Activated CD8-positive, alpha-beta T cell treated with anti-CD3 and anti-CD28 coated beads for 36 hours (primary cell): Measurements from ENCODE around the gene SPIRE2. TPM values are rescaled to one million over a fixed set of nuclear protein-coding genes. Genes with fewer than 3 reads are reported as not detected.

Experiments
- ATAC-seq: fragments of 200-7000 bp; cut with Tn5 transposase; one replicate; pipeline ENCODE4 v1.10.0; 2021; ENCODE audit warnings: mild to moderate bottlenecking, moderate library complexity
- CTCF ChIA-PET: fragments of 350-600 bp; sonication (Branson Sonifier 250); formaldehyde crosslinking; loops from one replicate; lab custom pipeline; 2021; ENCODE audit warnings: antibody characterized with exemption; lab: Charles Lee
- POLR2A ChIA-PET: fragments of 350-600 bp; sonication (Branson Sonifier 250); formaldehyde crosslinking; loops from one replicate; lab custom pipeline; 2021; ENCODE audit warnings: antibody characterized with exemption; lab: Charles Lee
- DNase-seq: peaks from one replicate; pipeline ENCODE4 v3.0.0-alpha.2; 2020
- H3K27ac Mint-ChIP-seq: one replicate; pipeline ENCODE4 v1.8.0; 2021; ENCODE audit warnings: mild to moderate bottlenecking, mixed read lengths
- H3K27me3 Mint-ChIP-seq: one replicate; pipeline ENCODE4 v1.8.0; 2021; ENCODE audit warnings: mixed read lengths
- H3K36me3 Mint-ChIP-seq: one replicate; pipeline ENCODE4 v1.8.0; 2021; ENCODE audit warnings: low read depth, mixed read lengths
- H3K4me1 Mint-ChIP-seq: one replicate; pipeline ENCODE4 v1.8.0; 2021; ENCODE audit warnings: low read depth, mixed read lengths
- H3K4me3 Mint-ChIP-seq: one replicate; pipeline ENCODE4 v1.8.0; 2021; ENCODE audit warnings: mild to moderate bottlenecking, moderate library complexity, mixed read lengths
- H3K9me3 Mint-ChIP-seq: one replicate; pipeline ENCODE4 v1.8.0; 2021; ENCODE audit warnings: mixed read lengths
- CTCF ChIP-seq: fragments of 200-600 bp; IDR thresholded peaks from one replicate; pipeline ENCODE4 v1.8.0; 2022; ENCODE audit warnings: antibody characterized with exemption, mild to moderate bottlenecking
- intact Hi-C: fragments of 100-400 bp; cut with micrococcal nuclease; formaldehyde crosslinking; loops from one replicate; pipeline ENCODE4 v1.10.0; 2022
- total RNA-seq, 2 experiments: library from RNA; stranded (reverse); gene quantifications; one replicate each; pipeline ENCODE4 v1.2.3, GENCODE V29; 2021

SPIRE2 gene
- total RNA-seq, 2 experiments from 2014 or later: 0.27 to 0.29 TPM

- DNase-seq (peak; percentile 35), ATAC-seq (peak; percentile 7)
- Mint-ChIP-seq H3K36me3 (peaks cover 7% of the 10 kb centered on the region), H3K27ac (peak overlapping the region; percentile 64), H3K27me3 (no peaks in the 10 kb centered on the region), H3K9me3 (peaks cover 6% of the 10 kb centered on the region), H3K4me1 (peaks cover 31% of the 10 kb centered on the region), H3K4me3 (no peak overlapping the region)
- intact Hi-C loops: loop anchor here (10.0 kb wide), 1 partner anchor 50 kb away; the partner anchor contains the start of gene FANCA
- POLR2A ChIA-PET: interaction anchor here (0.5 to 3.4 kb wide), 3 partner anchors 8 to 300 kb away, joined by 3 to 29 read pairs (median 5); partner anchors contain the start of gene TCF25
- no peak for TF ChIP-seq CTCF
- CTCF ChIA-PET: interaction anchor here (1.0 to 2.9 kb wide), 4 partner anchors 11 to 165 kb away, joined by 3 to 21 read pairs (median 7); no protein-coding TSS in a partner anchor
Observed at GRCh38 chr16:89864527-89864820, 36.2 kb downstream of the SPIRE2 start.

- H3K9me3 Mint-ChIP-seq: peaks cover 6% of the 10 kb centered on the region
- no peak overlapping the region for H3K27ac Mint-ChIP-seq
- CTCF ChIA-PET: no interaction called here
- peaks cover 9% of the 10 kb centered on the region for H3K36me3 Mint-ChIP-seq
- DNase-seq: peak; percentile 17
- intact Hi-C loops: loop anchor here (10.0 kb wide), 1 partner anchor 53 kb away; the partner anchor contains the start of gene FANCA
- TF ChIP-seq CTCF: no peak
- no peak for ATAC-seq
- no peaks in the 10 kb centered on the region for H3K27me3 Mint-ChIP-seq
- H3K4me3 Mint-ChIP-seq: no peak overlapping the region
- peaks cover 21% of the 10 kb centered on the region for H3K4me1 Mint-ChIP-seq
- POLR2A ChIA-PET: no interaction called here
Observed at GRCh38 chr16:89867918-89868317, 39.6 kb downstream of the SPIRE2 start.

GRCh38 chr16:89869911-89870310 lies 41.6 kb downstream of the SPIRE2 start:
- H3K36me3 Mint-ChIP-seq: peaks cover 16% of the 10 kb centered on the region
- DNase-seq (no peak), ATAC-seq (no peak)
- intact Hi-C loops: loop anchor here (10.0 kb wide), 1 partner anchor 55 kb away; the partner anchor contains the start of gene FANCA
- H3K4me1 Mint-ChIP-seq: peaks cover 8% of the 10 kb centered on the region
- peaks cover 6% of the 10 kb centered on the region for H3K9me3 Mint-ChIP-seq
- no peak overlapping the region for H3K27ac Mint-ChIP-seq
- ChIA-PET POLR2A (interaction anchor here (1.1 to 1.7 kb wide), 2 partner anchors 9 to 126 kb away, joined by 3 to 4 read pairs; no protein-coding TSS in a partner anchor), CTCF (interaction anchor here (1.7 to 5.5 kb wide), 2 partner anchors 9 to 25 kb away, joined by 4 to 34 read pairs; no protein-coding TSS in a partner anchor)
- H3K4me3 Mint-ChIP-seq: no peak overlapping the region
- no peak for TF ChIP-seq CTCF
- H3K27me3 Mint-ChIP-seq: no peaks in the 10 kb centered on the region

- H3K36me3 Mint-ChIP-seq: peaks cover 18% of the 10 kb centered on the region
- H3K9me3 Mint-ChIP-seq: peaks cover 8% of the 10 kb centered on the region
- H3K4me3 Mint-ChIP-seq: no peak overlapping the region
- CTCF ChIA-PET: interaction anchor here (1.7 to 5.5 kb wide), 2 partner anchors 10 to 25 kb away, joined by 4 to 34 read pairs; no protein-coding TSS in a partner anchor
- TF ChIP-seq CTCF: no peak
- no peaks in the 10 kb centered on the region for H3K27me3 Mint-ChIP-seq
- no peak overlapping the region for H3K27ac Mint-ChIP-seq
- H3K4me1 Mint-ChIP-seq: peaks cover 12% of the 10 kb centered on the region
- no peak for ATAC-seq
- no peak for DNase-seq
- intact Hi-C loops: no loop called here
- POLR2A ChIA-PET: interaction anchor here (1.1 to 1.7 kb wide), 2 partner anchors 9 to 126 kb away, joined by 3 to 4 read pairs; no protein-coding TSS in a partner anchor
Observed at GRCh38 chr16:89870440-89870839, 42.2 kb downstream of the SPIRE2 start.

GRCh38 chr16:89871895-89872294 lies 43.6 kb downstream of the SPIRE2 start:
- no peak for TF ChIP-seq CTCF
- H3K4me1 Mint-ChIP-seq: peaks cover 15% of the 10 kb centered on the region
- H3K36me3 Mint-ChIP-seq: peaks cover 22% of the 10 kb centered on the region
- no peak for DNase-seq
- no peaks in the 10 kb centered on the region for H3K27me3 Mint-ChIP-seq
- H3K9me3 Mint-ChIP-seq: peaks cover 8% of the 10 kb centered on the region
- peak overlapping the region; percentile 81 for H3K4me3 Mint-ChIP-seq
- intact Hi-C loops: no loop called here
- CTCF ChIA-PET: interaction anchor here (1.7 to 5.5 kb wide), 6 partner anchors 8 to 172 kb away, joined by 4 to 34 read pairs (median 12); partner anchors contain the start of gene SPATA2L
- POLR2A ChIA-PET: interaction anchor here (0.7 to 3.0 kb wide), 6 partner anchors 8 to 146 kb away, joined by 3 to 29 read pairs (median 6); partner anchors contain the start of gene FANCA
- H3K27ac Mint-ChIP-seq: peak overlapping the region; percentile 97
- ATAC-seq: no peak
